ENCODE measurements around the gene HOXB7. TPM values are rescaled to one million over a fixed set of nuclear protein-coding genes. Genes with fewer than 3 reads are reported as not detected.
A peak's percentile ranks its signal among the peaks of the same experiment; 100 is the strongest.

HOXB7 gene
- total RNA-seq, 1 donor from 2014 or later = 24.9 TPM

- H3K4me3 ChIP-seq (ENCODE audit: low read depth, low read length) = no peak overlapping the region
- TF ChIP-seq CTCF (conservative IDR thresholded peaks at IDR 0.05; ENCODE audit: low read depth, low read length) = no peak
- DNase-seq (ENCODE audit: low read depth) = no peak
Measured at GRCh38 chr17:48567209-48567608, 43.6 kb downstream of the HOXB7 start.

GRCh38 chr17:48566717-48567116, 44.1 kb downstream of the HOXB7 start:
- no peak for TF ChIP-seq CTCF (conservative IDR thresholded peaks at IDR 0.05; ENCODE audit: low read depth, low read length)
- H3K4me3 ChIP-seq (ENCODE audit: low read depth, low read length) = no peak overlapping the region
- DNase-seq (ENCODE audit: low read depth) = no peak

- TF ChIP-seq CTCF (conservative IDR thresholded peaks at IDR 0.05; ENCODE audit: low read depth, low read length) = no peak
- no peak overlapping the region for H3K4me3 ChIP-seq (ENCODE audit: low read depth, low read length)
- no peak for DNase-seq (ENCODE audit: low read depth)
Measured at GRCh38 chr17:48565925-48566710, 44.7 kb downstream of the HOXB7 start.

- DNase-seq (ENCODE audit: low read depth) = no peak
- TF ChIP-seq CTCF (conservative IDR thresholded peaks at IDR 0.05; ENCODE audit: low read depth, low read length) = no peak
- peak overlapping the region; percentile 41 for H3K4me3 ChIP-seq (ENCODE audit: low read depth, low read length)
Measured at GRCh38 chr17:48565022-48565554, 45.7 kb downstream of the HOXB7 start.

- no peak for TF ChIP-seq CTCF (conservative IDR thresholded peaks at IDR 0.05; ENCODE audit: low read depth, low read length)
- peak overlapping the region; percentile 41 for H3K4me3 ChIP-seq (ENCODE audit: low read depth, low read length)
- DNase-seq (ENCODE audit: low read depth) = no peak
Measured at GRCh38 chr17:48564188-48565021, 46.4 kb downstream of the HOXB7 start.

- DNase-seq (ENCODE audit: low read depth) = no peak
- no peak for TF ChIP-seq CTCF (conservative IDR thresholded peaks at IDR 0.05; ENCODE audit: low read depth, low read length)
- peak overlapping the region; percentile 31 for H3K4me3 ChIP-seq (ENCODE audit: low read depth, low read length)
Measured at GRCh38 chr17:48563867-48564187, 47.0 kb downstream of the HOXB7 start.

Data from epithelial cell of proximal tubule (primary cell).